ENCODE results near the gene CDH22.

Gene CDH22

GRCh38 chr20:46323557-46323956, 15.3 kb upstream of the CDH22 start:
- DNase-seq (ENCODE audit: low read depth) = no peak

DNA sequence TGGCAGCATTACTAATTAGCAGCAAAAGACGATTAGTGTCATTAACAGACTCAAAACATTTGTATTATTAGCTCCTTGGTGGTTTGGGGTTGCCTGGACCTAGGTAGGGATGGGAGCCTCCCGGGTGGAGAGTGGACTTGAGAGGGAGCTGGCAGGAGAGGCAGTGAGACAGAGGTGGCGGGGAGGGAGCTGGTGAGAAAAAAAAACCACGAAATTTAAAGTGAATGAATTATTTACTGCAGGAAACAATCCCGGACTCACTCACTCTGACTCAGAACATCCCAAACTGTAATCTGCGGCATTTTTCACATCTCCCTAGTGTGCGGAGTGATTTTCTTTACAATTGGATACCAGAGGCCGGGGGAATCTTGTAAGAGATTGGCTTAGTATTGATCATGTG, 14.3 kb upstream of the CDH22 start:
- no peak for DNase-seq (ENCODE audit: low read depth)

- no peak for DNase-seq (ENCODE audit: low read depth)
Measured at GRCh38 chr20:46317685-46318177, 9.4 kb upstream of the CDH22 start.

- DNase-seq (ENCODE audit: low read depth) = no peak
Measured at GRCh38 chr20:46316984-46317684, 8.8 kb upstream of the CDH22 start.

GRCh38 chr20:46315311-46315710, 7.0 kb upstream of the CDH22 start:
- DNase-seq (ENCODE audit: low read depth) = no peak

GRCh38 chr20:46312945-46313861, 4.9 kb upstream of the CDH22 start:
- no peak for DNase-seq (ENCODE audit: low read depth)

DNA sequence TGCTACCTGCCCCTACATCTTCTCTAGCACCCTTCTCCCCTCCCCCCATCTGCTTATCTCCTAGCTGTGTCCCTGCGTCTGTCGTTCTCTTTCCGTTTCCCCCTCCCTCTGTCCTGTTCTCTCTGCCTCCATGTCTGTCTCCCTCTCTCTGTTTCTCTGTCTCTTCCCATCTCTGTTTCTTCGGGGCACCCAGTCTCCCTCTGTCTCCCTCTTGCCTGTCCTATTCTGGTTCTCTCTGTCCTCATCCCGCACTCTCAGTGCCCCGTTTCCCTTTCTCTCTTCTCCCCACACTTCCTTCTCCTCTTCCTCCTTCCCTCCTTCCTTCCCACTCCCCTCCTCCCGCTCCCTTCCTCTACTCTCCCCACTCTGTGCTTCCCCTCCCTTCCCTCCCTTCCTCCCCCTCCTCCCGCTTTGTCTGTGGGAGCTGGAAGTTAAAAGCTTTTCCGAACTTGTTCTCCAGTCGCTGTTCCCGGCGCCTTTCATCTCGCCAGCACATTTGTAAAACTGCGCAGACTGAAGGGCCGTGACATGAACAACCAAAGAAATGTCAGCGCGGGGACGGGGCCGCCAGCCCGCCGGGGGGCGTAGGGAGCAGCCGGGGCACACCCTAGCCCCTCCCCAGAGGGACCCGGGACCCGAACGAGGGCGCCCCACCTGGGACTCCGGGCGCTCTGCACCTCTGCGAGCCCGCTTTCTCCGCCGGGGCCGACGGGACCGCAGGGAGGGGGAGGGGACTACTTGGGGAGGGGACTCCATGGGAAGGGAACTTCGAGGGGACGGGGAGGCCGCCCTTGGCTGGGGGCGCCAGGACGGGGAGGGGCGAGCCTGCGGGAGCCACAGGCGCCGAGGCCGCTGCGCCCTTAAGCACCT, 4.0 kb upstream of the CDH22 start:
- DNase-seq (ENCODE audit: low read depth) = no peak

- no peak for DNase-seq (ENCODE audit: low read depth)
Measured at GRCh38 chr20:46311719-46312074, 3.4 kb upstream of the CDH22 start.

DNA sequence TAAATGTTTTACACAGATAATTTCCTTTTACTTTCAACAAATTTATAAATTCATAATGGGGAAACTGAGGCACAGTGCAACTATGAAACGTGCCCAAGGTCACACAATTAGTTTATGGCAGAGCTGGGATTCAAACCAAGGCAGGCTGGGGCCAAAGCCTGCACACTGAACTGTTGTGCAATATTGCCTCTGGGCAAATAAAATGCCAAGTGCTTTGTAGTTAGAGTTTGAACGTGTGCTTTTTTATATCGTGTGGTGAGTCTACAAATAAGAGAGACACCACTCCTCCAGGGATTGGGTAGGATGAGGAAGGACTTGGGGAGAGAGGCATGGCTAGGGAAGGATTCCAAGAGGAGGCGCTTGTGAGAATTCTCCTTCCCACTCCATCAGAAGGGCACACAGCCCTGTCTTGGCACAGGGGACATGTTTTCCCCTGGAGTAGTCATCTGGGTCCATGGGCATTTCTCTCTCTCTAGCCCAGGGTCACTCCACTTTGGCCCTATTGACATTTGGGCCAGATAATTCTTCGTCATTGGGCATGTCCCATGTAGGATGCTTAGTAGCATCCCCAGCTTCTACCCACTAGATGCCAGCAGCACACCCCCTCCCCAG, 2.8 kb upstream of the CDH22 start:
- DNase-seq (ENCODE audit: low read depth) = no peak

DNA sequence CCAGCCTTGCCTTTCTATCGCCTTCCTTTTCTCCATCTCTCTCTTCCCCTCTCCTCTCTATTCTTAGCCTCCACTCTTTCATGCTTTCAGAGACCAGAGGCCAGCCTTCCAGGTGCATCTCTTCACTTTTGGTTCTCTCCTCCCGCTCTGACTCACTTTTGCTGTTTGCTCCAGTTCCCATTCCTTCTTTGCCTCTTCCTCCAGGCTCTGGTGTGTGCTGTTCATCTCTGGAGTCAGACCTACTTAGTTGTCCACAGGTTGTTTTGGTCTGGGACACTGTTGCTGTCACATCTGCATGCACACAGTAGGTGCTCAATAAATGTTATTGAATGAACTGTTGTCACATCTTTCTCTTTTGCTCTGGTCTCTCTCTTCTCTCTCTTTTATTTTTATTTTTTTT, 1.6 kb upstream of the CDH22 start:
- no peak for DNase-seq (ENCODE audit: low read depth)

GRCh38 chr20:46307999-46308257, 370 bp downstream of the CDH22 start:
- DNase-seq (ENCODE audit: low read depth) = no peak

GRCh38 chr20:46307139-46307998, 929 bp downstream of the CDH22 start:
- peak; percentile 60 for DNase-seq (ENCODE audit: low read depth)

DNA sequence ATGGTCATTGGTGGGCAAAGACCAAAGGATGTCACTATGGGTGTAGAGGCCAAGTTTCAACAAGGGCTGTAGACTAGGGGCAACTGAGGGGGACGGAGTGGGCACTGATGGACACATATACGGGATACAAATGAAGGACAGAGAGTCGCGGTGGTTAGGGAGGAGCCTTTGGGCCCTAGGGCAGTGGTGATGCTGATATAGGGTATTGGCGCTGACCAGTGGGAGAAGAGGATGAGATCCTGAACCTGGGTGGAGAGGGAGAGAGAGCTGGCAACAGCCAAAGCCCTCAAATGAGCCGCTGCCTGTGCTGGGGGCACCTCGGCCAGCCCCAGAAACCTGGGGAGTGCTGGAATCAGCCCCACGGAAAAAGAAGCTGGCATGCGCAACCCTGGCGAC, 1.6 kb downstream of the CDH22 start:
- no peak for DNase-seq (ENCODE audit: low read depth)

DNA sequence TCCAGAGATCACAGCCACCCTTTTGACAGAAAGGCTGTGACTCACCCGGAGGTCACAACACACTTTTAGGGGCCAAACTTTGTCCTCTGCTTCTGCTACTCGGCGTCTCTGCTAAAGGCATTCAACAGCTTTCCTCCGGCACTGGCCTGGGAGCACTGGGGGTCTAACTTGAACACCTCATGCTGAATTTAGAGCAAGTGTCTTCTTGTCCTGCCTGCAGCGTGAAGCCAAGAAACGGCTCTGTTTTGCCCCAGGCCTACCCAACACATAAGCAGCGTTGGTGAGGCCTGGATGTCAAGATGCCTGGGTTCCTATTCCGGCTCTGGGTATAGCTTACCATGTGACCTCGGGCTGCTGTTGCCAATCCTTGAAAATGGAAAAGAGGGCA, 2.3 kb downstream of the CDH22 start:
- no peak for DNase-seq (ENCODE audit: low read depth)

- DNase-seq (ENCODE audit: low read depth) = no peak
Measured at GRCh38 chr20:46305331-46305972, 2.8 kb downstream of the CDH22 start.

GRCh38 chr20:46304852-46305251, 3.4 kb downstream of the CDH22 start:
- no peak for DNase-seq (ENCODE audit: low read depth)

GRCh38 chr20:46304361-46304760, 3.9 kb downstream of the CDH22 start:
- DNase-seq (ENCODE audit: low read depth) = no peak

DNA sequence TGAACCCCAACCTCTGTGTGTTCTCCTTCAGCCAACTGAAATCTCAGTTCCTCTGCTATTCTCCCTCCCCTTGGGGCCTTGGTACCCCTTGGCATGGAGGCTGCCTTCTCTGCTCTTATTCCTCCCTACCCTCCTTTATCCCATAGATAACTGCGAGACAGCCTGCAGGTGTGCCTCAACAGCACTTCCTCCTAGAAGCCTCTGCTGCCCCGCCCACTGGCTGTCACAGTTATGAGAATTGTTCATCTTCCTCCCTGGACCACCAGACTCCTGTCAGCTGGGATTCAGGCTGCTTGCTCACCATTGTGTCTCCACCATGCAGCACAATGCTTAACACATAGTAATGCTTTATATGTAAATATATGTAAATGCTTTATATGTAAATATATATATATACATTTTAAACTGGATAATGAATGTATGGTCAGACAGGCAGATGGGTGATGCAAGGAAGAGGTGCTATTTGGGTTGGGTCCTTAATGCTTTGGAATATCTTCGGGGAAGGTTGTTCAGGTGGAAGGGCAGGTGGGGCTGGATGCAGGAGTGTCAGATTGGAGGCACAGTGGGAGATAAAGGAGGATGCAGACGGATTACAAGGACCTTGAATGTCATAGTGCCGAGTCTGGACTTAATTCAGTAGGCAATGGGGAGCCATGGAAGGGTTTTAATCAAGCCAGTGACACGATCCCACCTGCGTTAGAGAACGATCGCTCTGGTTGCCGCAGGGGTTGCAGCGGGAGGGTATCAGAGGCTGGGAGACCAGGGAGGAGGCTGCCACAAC, 4.9 kb downstream of the CDH22 start:
- DNase-seq (ENCODE audit: low read depth) = no peak

DNA sequence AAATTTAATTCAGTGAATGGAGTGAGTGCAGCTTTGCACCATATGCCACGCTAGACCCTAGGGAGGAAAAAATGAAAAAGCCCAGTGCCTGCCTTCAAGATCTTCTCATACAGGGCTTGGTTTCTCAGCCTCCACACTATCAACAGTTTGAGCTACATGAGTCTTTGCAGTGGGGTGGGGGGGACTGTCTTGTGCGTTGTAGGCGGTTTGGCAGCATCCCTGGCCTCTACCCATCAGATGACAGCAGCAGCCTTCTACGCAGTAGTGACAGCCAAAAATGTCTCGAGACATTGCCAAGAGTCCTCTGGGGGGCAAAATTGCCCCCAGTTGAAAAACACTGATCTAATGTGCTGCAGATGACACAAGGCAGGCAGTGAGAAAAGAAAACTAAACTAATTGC, 6.2 kb downstream of the CDH22 start:
- DNase-seq (ENCODE audit: low read depth) = no peak

GRCh38 chr20:46300281-46300680, 8.0 kb downstream of the CDH22 start:
- no peak for DNase-seq (ENCODE audit: low read depth)

All from stimulated activated CD8-positive, alpha-beta memory T cell treated with anti-CD3 and anti-CD28 coated beads, Interleukin-4, amount 100 ng/mL, for 24 hours (primary cell).